ENCODE measurements around the gene SGCG. TPM values are rescaled to one million over a fixed set of nuclear protein-coding genes. Genes with fewer than 3 reads are reported as not detected.

The SGCG gene
- total and polyA plus RNA-seq, 11 donors: 27.9 to 181 (median 119) TPM

- peak; percentile 75 to 85 (median 82) for ATAC-seq
- intact Hi-C loops (cut with DNase I): loop anchor here in 1 of 10 donors (5.0 kb wide), 1 partner anchor 109 kb away; no protein-coding TSS in a partner anchor
These were observed 2.5 kb downstream of the SGCG start for GRCh38 chr13:23183292-23183691.

DNA sequence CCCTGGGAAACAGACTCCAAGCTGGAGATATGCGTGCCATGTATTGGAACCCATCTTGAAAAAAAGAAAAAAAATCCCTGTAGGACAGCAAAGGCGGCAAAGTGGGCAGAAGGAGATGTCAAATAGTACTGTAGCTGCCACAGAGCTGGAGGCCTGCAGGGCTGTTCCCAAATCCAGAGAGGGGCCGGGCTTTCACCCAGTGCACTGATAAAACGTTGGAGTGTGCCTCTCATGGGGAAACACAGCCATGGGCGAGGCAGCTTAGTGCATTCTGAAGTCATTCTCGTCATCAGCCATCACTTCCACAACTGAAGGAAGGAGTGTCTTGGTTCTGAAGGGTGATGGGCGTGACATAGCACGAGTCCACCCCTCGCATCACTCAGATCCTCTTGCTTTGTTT, 4.8 kb downstream of the SGCG start:
- H3K27me3 ChIP-seq: no peaks in the 10 kb centered on the region
- no peaks in the 10 kb centered on the region for H3K36me3 ChIP-seq
- intact Hi-C loops (cut with DNase I): no loop called here
- peaks cover 0 to 37% (median 7%) of the 10 kb centered on the region in 12 donors for H3K4me1 ChIP-seq
- H3K9me3 ChIP-seq: no peaks in the 10 kb centered on the region
- ATAC-seq: peak; percentile 49 to 72 (median 52)
- WGBS, 4 donors: 58 to 62% (median 62%) methylated on average over 9 of the region's 9 CpGs
- H3K4me3 ChIP-seq: no peak overlapping the region
- peak overlapping the region in 7 of 12 donors; percentile 11 to 45 (median 33) for H3K27ac ChIP-seq
- DNase-seq: peak in 4 of 5 donors; percentile 27 to 56 (median 41)
- no peak for TF ChIP-seq POLR2A (IDR thresholded peaks at IDR 0.05)
- TF ChIP-seq, protein P1, sequence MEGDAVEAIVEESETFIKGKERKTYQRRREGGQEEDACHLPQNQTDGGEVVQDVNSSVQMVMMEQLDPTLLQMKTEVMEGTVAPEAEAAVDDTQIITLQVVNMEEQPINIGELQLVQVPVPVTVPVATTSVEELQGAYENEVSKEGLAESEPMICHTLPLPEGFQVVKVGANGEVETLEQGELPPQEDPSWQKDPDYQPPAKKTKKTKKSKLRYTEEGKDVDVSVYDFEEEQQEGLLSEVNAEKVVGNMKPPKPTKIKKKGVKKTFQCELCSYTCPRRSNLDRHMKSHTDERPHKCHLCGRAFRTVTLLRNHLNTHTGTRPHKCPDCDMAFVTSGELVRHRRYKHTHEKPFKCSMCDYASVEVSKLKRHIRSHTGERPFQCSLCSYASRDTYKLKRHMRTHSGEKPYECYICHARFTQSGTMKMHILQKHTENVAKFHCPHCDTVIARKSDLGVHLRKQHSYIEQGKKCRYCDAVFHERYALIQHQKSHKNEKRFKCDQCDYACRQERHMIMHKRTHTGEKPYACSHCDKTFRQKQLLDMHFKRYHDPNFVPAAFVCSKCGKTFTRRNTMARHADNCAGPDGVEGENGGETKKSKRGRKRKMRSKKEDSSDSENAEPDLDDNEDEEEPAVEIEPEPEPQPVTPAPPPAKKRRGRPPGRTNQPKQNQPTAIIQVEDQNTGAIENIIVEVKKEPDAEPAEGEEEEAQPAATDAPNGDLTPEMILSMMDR (IDR thresholded peaks at IDR 0.05): no peak

More at GRCh38 chr13:23183292-23183691, 2.5 kb downstream of the SGCG start:
- no peak for TF ChIP-seq POLR2A (IDR thresholded peaks at IDR 0.05)
- TF ChIP-seq, protein P1 (IDR thresholded peaks at IDR 0.05): no peak
- no peaks in the 10 kb centered on the region for H3K36me3 ChIP-seq
- peak in 4 of 5 donors; percentile 43 to 74 (median 58) for DNase-seq
- H3K9me3 ChIP-seq: no peaks in the 10 kb centered on the region
- peaks cover 0 to 33% (median 4%) of the 10 kb centered on the region in 12 donors for H3K4me1 ChIP-seq
- 55 to 68% (median 60%) methylated on average over 7 of the region's 7 CpGs for WGBS, 4 donors
- peak overlapping the region in 11 of 12 donors; percentile 48 to 86 (median 69) for H3K27ac ChIP-seq
- H3K27me3 ChIP-seq: no peaks in the 10 kb centered on the region
- peak overlapping the region in 11 of 12 donors; percentile 14 to 63 (median 46) for H3K4me3 ChIP-seq

DNA sequence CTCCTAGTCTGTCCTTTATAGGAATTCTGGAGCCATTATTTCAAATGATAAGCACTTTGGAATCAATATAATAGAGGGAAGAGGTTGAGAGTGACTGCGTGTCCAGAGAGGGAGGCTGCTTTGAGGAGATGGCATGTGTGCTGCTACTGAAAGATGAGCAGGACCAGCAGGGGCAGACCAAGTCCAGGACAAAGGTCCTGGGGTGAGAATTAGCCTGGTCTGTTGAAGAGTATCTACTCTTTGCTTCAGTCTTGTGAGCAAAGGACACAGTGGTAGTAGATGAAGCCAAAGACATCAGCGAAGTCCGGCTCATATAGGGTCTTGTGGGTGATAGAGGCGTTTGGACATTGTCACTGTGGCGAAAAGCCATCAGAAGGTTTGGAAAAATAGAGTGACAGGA, 21.1 kb downstream of the SGCG start:
- ATAC-seq (peak in 1 of 4 donors; percentile 21), DNase-seq (no peak)
- Histone ChIP-seq H3K9me3 (peaks cover 0 to 4% (median 0%) of the 10 kb centered on the region in 12 donors), H3K27ac (no peak overlapping the region), H3K27me3 (no peaks in the 10 kb centered on the region), H3K4me1 (peaks cover 0 to 11% (median 0%) of the 10 kb centered on the region in 12 donors), H3K4me3 (no peak overlapping the region), H3K36me3 (peaks cover 0 to 13% (median 0%) of the 10 kb centered on the region in 9 donors)
- 79 to 91% (median 83%) methylated on average over 5 of the region's 5 CpGs for WGBS, 4 donors
- intact Hi-C loops (cut with DNase I): no loop called here
- TF ChIP-seq, protein P1 (IDR thresholded peaks at IDR 0.05): no peak
- TF ChIP-seq POLR2A (IDR thresholded peaks at IDR 0.05): no peak

DNA sequence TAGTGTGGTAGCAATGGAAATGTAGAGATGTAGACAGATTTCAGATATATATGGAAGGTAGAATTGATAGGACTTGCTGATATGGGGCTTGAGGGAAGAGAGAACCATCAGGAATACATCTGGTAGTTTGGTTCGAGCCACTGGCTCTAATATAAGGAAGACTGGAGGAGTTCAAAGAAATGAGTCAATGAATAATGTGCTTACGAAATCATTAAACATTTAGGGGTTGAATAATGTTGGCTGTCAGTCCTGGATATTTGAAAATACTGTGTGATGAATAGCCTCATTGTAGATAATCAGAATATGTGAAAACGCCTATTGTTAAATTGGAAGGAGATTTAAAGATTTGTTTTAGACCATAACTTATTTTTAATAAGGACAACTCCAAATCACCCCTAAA, 21.6 kb downstream of the SGCG start:
- peak in 2 of 4 donors; percentile 9 to 51 for ATAC-seq
- no peak for DNase-seq
- no peak overlapping the region for H3K27ac ChIP-seq
- no peaks in the 10 kb centered on the region for H3K27me3 ChIP-seq
- H3K9me3 ChIP-seq: peaks cover 0 to 8% (median 0%) of the 10 kb centered on the region in 12 donors
- TF ChIP-seq, protein P1 (IDR thresholded peaks at IDR 0.05): no peak
- TF ChIP-seq POLR2A (IDR thresholded peaks at IDR 0.05): no peak
- intact Hi-C loops (cut with DNase I): no loop called here
- H3K36me3 ChIP-seq: peaks cover 0 to 15% (median 0%) of the 10 kb centered on the region in 9 donors
- WGBS, 4 donors: 49 to 60% (median 58%) methylated on average over 3 of the region's 3 CpGs
- H3K4me1 ChIP-seq: peaks cover 0 to 10% (median 0%) of the 10 kb centered on the region in 12 donors
- H3K4me3 ChIP-seq: no peak overlapping the region
